ENCODE measurements around the gene FTSJ3. TPM values are rescaled to one million over a fixed set of nuclear protein-coding genes. Genes with fewer than 3 reads are reported as not detected.
A peak's percentile ranks its signal among the peaks of the same experiment; 100 is the strongest.
"Not testable (repeated sequence)": the region's sequence is repeated elsewhere in the genome, so short reads cannot be mapped to it uniquely, and the experiment has no call there.

FTSJ3 gene
- polyA plus RNA-seq, 1 of the 3 experiments (the other 2 are of a cell fraction): 148 TPM

DNA sequence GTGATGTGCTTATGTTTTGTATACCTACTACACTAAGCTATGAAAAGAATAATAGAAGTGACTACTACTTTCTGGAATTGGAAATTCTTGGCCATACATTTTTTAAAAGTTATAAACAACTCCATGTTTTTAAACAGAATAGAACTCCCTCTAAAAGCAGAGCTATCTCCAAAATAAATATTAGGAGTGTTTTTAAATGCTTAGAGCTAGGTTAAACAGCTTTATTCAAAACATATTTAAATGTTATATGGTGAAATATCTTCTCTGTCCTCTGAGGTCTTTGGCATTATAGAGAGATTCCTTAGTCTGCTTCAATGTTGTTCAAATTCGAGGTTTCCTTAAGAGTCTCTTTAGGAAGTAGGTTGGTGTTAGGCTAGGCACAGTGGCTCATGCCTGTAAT, 23.1 kb downstream of the FTSJ3 start:
- Histone ChIP-seq H2AFZ (ENCODE audit: low read depth) (no peak overlapping the region), H3K9me2 (no peaks in the 10 kb centered on the region), H3F3A (replicated peaks; ENCODE audit: insufficient read depth) (peaks cover 16% of the 10 kb centered on the region), H3K79me2 (ENCODE audit: insufficient read depth) (peaks cover 68% of the 10 kb centered on the region), H3K4me3 (ENCODE audit: low read depth in 2 of 2, low read length in 1 of 2) (no peak overlapping the region), H3K36me3 (replicated peaks in 1 of 2; ENCODE audit: control insufficient read depth in 1 of 2, insufficient read depth in 2 of 2, low read length in 1 of 2) (peaks cover 80 to 99% of the 10 kb centered on the region in 2 experiments), H3K4me2 (no peak overlapping the region), H3K4me1 (ENCODE audit: control insufficient read depth in 1 of 2, insufficient read depth in 2 of 2, low read depth in 1 of 2, low read length in 1 of 2) (no peaks in the 10 kb centered on the region), H4K20me1 (ENCODE audit: insufficient read depth) (0 out of 2 replicates have a peak, but pooled peaks cover 1% of the 10 kb centered on the region), H3K27me3 (ENCODE audit: insufficient read depth) (no peaks in the 10 kb centered on the region), H3K9ac (no peak overlapping the region), H3K27ac (ENCODE audit: low read depth in 2 of 2, low read length in 1 of 2) (no peak overlapping the region), H3K9me3 (no peaks in the 10 kb centered on the region)
- CTCF ChIA-PET: interaction anchor here (0.7 to 2.4 kb wide), 9 partner anchors 14 to 192 kb away, joined by 3 to 9 read pairs (median 4); partner anchors contain the start of genes CCDC47 and DDX42
- DNase-seq: no peak
- 95% methylated on average over 1 of the region's 1 CpG for WGBS (ENCODE audit: low lambda C conversion rate)
- TF ChIP-seq YY1 (IDR thresholded peaks at IDR 0.05; ENCODE audit: low read depth): no peak
- no peak for TF ChIP-seq POLR2AphosphoS5 (IDR thresholded peaks at IDR 0.05; ENCODE audit: low read depth, low read length)
- no peak for TF ChIP-seq SIN3A (IDR thresholded peaks at IDR 0.05; ENCODE audit: borderline replicate concordance, low read depth, low read length)
- TF ChIP-seq MXI1 (IDR thresholded peaks at IDR 0.05; ENCODE audit: low read depth, low read length): no peak
- POLR2A ChIA-PET: interaction anchor here (1.0 kb wide), 1 partner anchor 10 kb away, joined by 3 read pairs; no protein-coding TSS in a partner anchor

DNA sequence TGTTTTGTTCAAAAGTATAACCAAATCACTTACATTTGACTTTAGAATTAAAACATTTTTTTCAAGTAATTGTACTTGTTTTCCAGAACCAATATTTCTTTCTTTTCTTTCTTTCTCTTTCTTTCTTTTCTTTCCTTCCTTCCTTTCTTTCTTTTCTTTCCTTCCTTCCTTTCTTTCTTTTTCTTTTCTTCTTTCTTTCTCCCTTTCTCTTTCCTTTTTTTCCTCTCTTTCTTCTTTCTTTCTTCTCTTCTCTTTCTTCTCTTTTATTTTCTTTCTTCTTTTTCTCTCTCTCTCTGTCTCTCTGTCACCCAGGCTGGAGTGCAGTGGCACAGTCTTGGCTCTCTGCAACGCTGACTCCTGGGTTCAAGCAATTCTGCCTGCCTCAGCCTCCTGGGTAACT, 26.7 kb downstream of the FTSJ3 start:
- DNase-seq: no peak
- H4K20me1 ChIP-seq (ENCODE audit: insufficient read depth): peaks cover 20% of the 10 kb centered on the region
- peaks cover 82% of the 10 kb centered on the region for H3K79me2 ChIP-seq (ENCODE audit: insufficient read depth)
- no peaks in the 10 kb centered on the region for H3K27me3 ChIP-seq (ENCODE audit: insufficient read depth)
- no peak overlapping the region for H2AFZ ChIP-seq (ENCODE audit: low read depth)
- H3K4me3 ChIP-seq (ENCODE audit: low read depth in 2 of 2, low read length in 1 of 2): no peak overlapping the region
- peaks cover 0 to 5% of the 10 kb centered on the region in 2 experiments; a peak in 2 of 4 replicates for H3K4me1 ChIP-seq (ENCODE audit: control insufficient read depth in 1 of 2, insufficient read depth in 2 of 2, low read depth in 1 of 2, low read length in 1 of 2)
- H3K9me2 ChIP-seq: no peaks in the 10 kb centered on the region
- no peaks in the 10 kb centered on the region for H3K9me3 ChIP-seq
- ChIA-PET POLR2A (no interaction called here), CTCF (interaction anchor here (1.1 to 1.9 kb wide), 3 partner anchors 9 to 29 kb away, joined by 3 to 8 read pairs (median 4); no protein-coding TSS in a partner anchor)
- TF ChIP-seq, protein P1, sequence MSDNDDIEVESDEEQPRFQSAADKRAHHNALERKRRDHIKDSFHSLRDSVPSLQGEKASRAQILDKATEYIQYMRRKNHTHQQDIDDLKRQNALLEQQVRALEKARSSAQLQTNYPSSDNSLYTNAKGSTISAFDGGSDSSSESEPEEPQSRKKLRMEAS (IDR thresholded peaks at IDR 0.05; ENCODE audit: low read depth): no peak
- no peak for TF ChIP-seq POLR2AphosphoS5 (IDR thresholded peaks at IDR 0.05; ENCODE audit: low read depth, low read length)
- no peak for TF ChIP-seq TAF1 (IDR thresholded peaks at IDR 0.05; ENCODE audit: borderline replicate concordance, low read depth, low read length)
- no peak for TF ChIP-seq FOSL2 (IDR thresholded peaks at IDR 0.05; ENCODE audit: borderline replicate concordance, low read depth)
- TF ChIP-seq MEF2A (IDR thresholded peaks at IDR 0.05; ENCODE audit: borderline replicate concordance, low read depth): no peak
- no peak for TF ChIP-seq SIN3A (IDR thresholded peaks at IDR 0.05; ENCODE audit: borderline replicate concordance, low read depth, low read length)
- no peak overlapping the region for H3K27ac ChIP-seq (ENCODE audit: low read depth in 2 of 2, low read length in 1 of 2)
- H3K9ac ChIP-seq: no peak overlapping the region
- peaks cover 22% of the 10 kb centered on the region for H3F3A ChIP-seq (replicated peaks; ENCODE audit: insufficient read depth)
- WGBS (ENCODE audit: low lambda C conversion rate): 100% methylated on average over 1 of the region's 1 CpG
- H3K36me3 ChIP-seq (replicated peaks in 1 of 2; ENCODE audit: control insufficient read depth in 1 of 2, insufficient read depth in 2 of 2, low read length in 1 of 2): peaks cover 84 to 99% of the 10 kb centered on the region in 2 experiments
- no peak overlapping the region for H3K4me2 ChIP-seq

DNA sequence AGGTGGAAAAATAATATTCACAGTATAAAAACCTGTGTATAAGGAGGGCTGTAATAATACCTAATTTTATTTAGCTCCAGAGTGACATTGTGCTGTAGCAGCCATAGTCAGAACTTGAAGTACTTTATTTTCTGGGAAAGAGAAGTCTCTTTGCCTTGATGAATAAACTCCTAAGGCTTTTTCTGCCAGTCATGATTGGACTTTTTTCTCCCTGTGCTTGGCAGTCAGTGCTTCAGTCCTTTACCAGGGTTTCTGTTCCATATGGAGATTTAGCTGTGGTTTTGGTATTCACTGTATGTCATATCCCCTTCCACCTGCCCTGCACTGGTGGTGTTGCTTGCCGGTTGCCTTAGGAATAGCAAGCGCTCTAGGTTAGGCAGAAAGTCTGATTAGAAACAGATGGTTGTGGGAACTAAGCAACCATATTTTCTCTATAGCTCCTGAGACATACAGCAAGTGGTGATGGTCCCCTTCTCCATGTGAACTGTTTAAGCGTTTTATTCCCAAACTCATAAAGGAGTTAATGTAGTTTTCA, 28.8 kb downstream of the FTSJ3 start:
- Histone ChIP-seq H4K20me1 (ENCODE audit: insufficient read depth) (peaks cover 20% of the 10 kb centered on the region), H3K36me3 (replicated peaks in 1 of 2; ENCODE audit: control insufficient read depth in 1 of 2, insufficient read depth in 2 of 2, low read length in 1 of 2) (peaks cover 85 to 98% of the 10 kb centered on the region in 2 experiments), H3K27ac (ENCODE audit: low read depth in 2 of 2, low read length in 1 of 2) (peak overlapping the region; percentile 5 to 17; a peak in 2 of 4 replicates), H2AFZ (ENCODE audit: low read depth) (no peak overlapping the region), H3F3A (replicated peaks; ENCODE audit: insufficient read depth) (peaks cover 22% of the 10 kb centered on the region), H3K79me2 (ENCODE audit: insufficient read depth) (peaks cover 92% of the 10 kb centered on the region), H3K9me2 (no peaks in the 10 kb centered on the region), H3K4me3 (ENCODE audit: low read depth in 2 of 2, low read length in 1 of 2) (no peak overlapping the region), H3K9ac (no peak overlapping the region), H3K27me3 (ENCODE audit: insufficient read depth) (no peaks in the 10 kb centered on the region), H3K4me2 (no peak overlapping the region), H3K9me3 (no peaks in the 10 kb centered on the region), H3K4me1 (ENCODE audit: control insufficient read depth in 1 of 2, insufficient read depth in 2 of 2, low read depth in 1 of 2, low read length in 1 of 2) (peaks cover 0 to 5% of the 10 kb centered on the region in 2 experiments; a peak in 2 of 4 replicates)
- WGBS (ENCODE audit: low lambda C conversion rate): 80% methylated on average over 3 of the region's 3 CpGs
- TF ChIP-seq TCF12 (IDR thresholded peaks at IDR 0.05) (peak; percentile 67), MXI1 (IDR thresholded peaks at IDR 0.05; ENCODE audit: low read depth, low read length) (0 out of 2 replicates have a peak, but pooled peaks have one; percentile 56), RFX5 (IDR thresholded peaks at IDR 0.05; ENCODE audit: low read length) (no peak)
- CTCF ChIA-PET: interaction anchor here (0.6 to 2.4 kb wide), 10 partner anchors 11 to 373 kb away, joined by 3 to 9 read pairs (median 4); partner anchors contain the start of genes CCDC47 and DDX42
- POLR2A ChIA-PET: interaction anchor here (0.8 to 3.2 kb wide), 3 partner anchors 13 to 25 kb away, joined by 3 to 8 read pairs (median 4); partner anchors contain the start of genes CCDC47 and DDX42
- DNase-seq: no peak

DNA sequence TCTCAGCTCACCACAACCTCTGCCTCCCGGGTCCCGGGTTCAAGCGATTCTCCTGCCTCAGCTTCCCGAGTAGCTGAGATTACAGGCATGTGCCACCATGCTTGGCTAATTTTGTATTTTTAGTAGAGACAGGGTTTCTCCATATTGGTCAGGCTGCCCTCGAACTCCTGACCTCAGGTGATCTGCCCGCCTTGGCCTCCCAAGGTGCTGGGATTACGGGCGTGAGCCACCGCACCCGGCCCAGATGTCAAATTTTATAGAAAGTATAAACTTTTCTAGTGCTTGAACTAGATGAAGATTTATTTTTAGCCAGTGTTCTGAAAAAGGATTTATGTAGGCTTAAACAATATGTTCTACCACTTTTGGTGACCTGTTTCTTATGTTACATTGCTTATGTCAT, 31.1 kb downstream of the FTSJ3 start:
- H3K9me3 ChIP-seq: not testable (repeated sequence)
- peaks cover 27% of the 10 kb centered on the region for H4K20me1 ChIP-seq (ENCODE audit: insufficient read depth)

More for the DNA sequence above, 31.1 kb downstream of the FTSJ3 start:
- H3K9me2 ChIP-seq; H2AFZ ChIP-seq (ENCODE audit: low read depth); H3K27me3 ChIP-seq (ENCODE audit: insufficient read depth); H3K9ac ChIP-seq; H3K27ac ChIP-seq (ENCODE audit: low read depth in 2 of 2, low read length in 1 of 2); H3K4me2 ChIP-seq; H3K4me3 ChIP-seq (ENCODE audit: low read depth in 2 of 2, low read length in 1 of 2); DNase-seq; H3K4me1 ChIP-seq (ENCODE audit: control insufficient read depth in 1 of 2, insufficient read depth in 2 of 2, low read depth in 1 of 2, low read length in 1 of 2): not testable (repeated sequence)
- 98% methylated on average over 10 of the region's 10 CpGs for WGBS (ENCODE audit: low lambda C conversion rate)
- peaks cover 92% of the 10 kb centered on the region for H3K79me2 ChIP-seq (ENCODE audit: insufficient read depth)
- peaks cover 90 to 98% of the 10 kb centered on the region in 2 experiments for H3K36me3 ChIP-seq (replicated peaks in 1 of 2; ENCODE audit: control insufficient read depth in 1 of 2, insufficient read depth in 2 of 2, low read length in 1 of 2)
- H3F3A ChIP-seq (replicated peaks; ENCODE audit: insufficient read depth): peaks cover 27% of the 10 kb centered on the region
- POLR2A ChIA-PET: interaction anchor here (0.7 to 3.2 kb wide), 2 partner anchors 23 to 32 kb away, joined by 3 to 8 read pairs; partner anchors contain the start of genes CCDC47 and DDX42
- CTCF ChIA-PET: interaction anchor here (1.0 to 2.7 kb wide), 5 partner anchors 10 to 32 kb away, joined by 3 to 12 read pairs (median 4); no protein-coding TSS in a partner anchor
